Endodermal cell (in vitro differentiated cells): ENCODE results near the gene PNISR. TPM values are rescaled to one million over a fixed set of nuclear protein-coding genes. Genes with fewer than 3 reads are reported as not detected.
A peak's percentile ranks its signal among the peaks of the same experiment; 100 is the strongest.

ENCODE experiments used
- DNase-seq: peaks from one replicate; pipeline ENCODE4 v3.0.0-alpha.2; 2017
- H3K27ac ChIP-seq: 2 replicates; pipeline ENCODE4 v1.5.1; 2013; ENCODE audit warnings: mild to moderate bottlenecking, low read depth, low read length, moderate library complexity
- H3K27me3 ChIP-seq: 2 replicates; pipeline ENCODE4 v1.6.1; 2013; ENCODE audit warnings: mild to moderate bottlenecking, low read length, moderate library complexity; ENCODE audit not compliant: insufficient read depth, control insufficient read depth, poor library complexity, severe bottlenecking
- H3K36me3 ChIP-seq: 2 replicates; pipeline ENCODE4 v1.7.0; 2013; ENCODE audit warnings: mild to moderate bottlenecking, low read length, moderate library complexity; ENCODE audit not compliant: control insufficient read depth, insufficient read depth
- H3K4me1 ChIP-seq: one replicate; pipeline ENCODE4 v1.7.0; 2013; ENCODE audit warnings: low read length; ENCODE audit not compliant: control insufficient read depth, insufficient read depth
- H3K4me3 ChIP-seq: 2 replicates; pipeline ENCODE4 v1.5.1; 2013; ENCODE audit warnings: mild to moderate bottlenecking, low read length, moderate library complexity
- H3K9ac ChIP-seq: 2 replicates; pipeline ENCODE4 v1.6.1; 2013; ENCODE audit warnings: mild to moderate bottlenecking, low read length, moderate library complexity; ENCODE audit not compliant: poor library complexity, severe bottlenecking; ENCODE audit errors: extremely low read depth
- H3K9me3 ChIP-seq: 2 replicates; pipeline ENCODE4 v1.6.1; 2013; ENCODE audit warnings: mild to moderate bottlenecking, low read length, moderate library complexity; ENCODE audit not compliant: control insufficient read depth
- H3K27ac Mint-ChIP-seq: 2 replicates; pipeline ENCODE4 v1.8.0; 2020; ENCODE audit warnings: mixed read lengths
- H3K27me3 Mint-ChIP-seq: 2 replicates; pipeline ENCODE4 v1.8.0; 2021; ENCODE audit warnings: mild to moderate bottlenecking, mixed read lengths; ENCODE audit not compliant: insufficient read depth
- H3K36me3 Mint-ChIP-seq: 2 replicates; pipeline ENCODE4 v1.8.0; 2020; ENCODE audit warnings: low read depth, mixed read lengths
- H3K4me1 Mint-ChIP-seq: 2 replicates; pipeline ENCODE4 v1.8.0; 2020; ENCODE audit warnings: mixed read lengths
- H3K4me3 Mint-ChIP-seq: 2 replicates; pipeline ENCODE4 v1.8.0; 2020; ENCODE audit warnings: mild to moderate bottlenecking, moderate library complexity, mixed read lengths
- H3K9me3 Mint-ChIP-seq: 2 replicates; pipeline ENCODE4 v1.8.0; 2020; ENCODE audit warnings: mild to moderate bottlenecking, mixed read lengths
- CTCF ChIP-seq: fragments of 200-600 bp; sonication (generic); conservative IDR thresholded peaks from 2 replicates; pipeline ENCODE4 v1.5.0; 2021; ENCODE audit warnings: antibody characterized with exemption, mild to moderate bottlenecking
- WGBS, 2 experiments: methylation state at CpG; one replicate each; pipeline versions ENCODE4 v1.1.5 to v1.1.7; 2013; ENCODE audit warnings: missing lambda C conversion rate in 2 of 2, mixed read lengths in 1 of 2; ENCODE audit not compliant: insufficient coverage in 1 of 2, insufficient read length in 1 of 2; 5-methylcytosine and 5-hydroxymethylcytosine counted together
- total RNA-seq, 2 donors: library from RNA; stranded (reverse); fragmentation: NEBNext Ultra II Directional in 1 of 2; extraction: Animal tissue kit (Norgen Biotek cat#: 25700) in 1 of 2; gene quantifications; 2 replicates in 1 of 2; 3 replicates in 1 of 2; pipeline ENCODE4 v1.2.1, GENCODE V29; 2021

PNISR gene
- total RNA-seq, 2 donors from 2014 or later = 150 to 197 TPM

GRCh38 chr6:99434702-99435530 is 9.8 kb upstream of the PNISR start:
- Mint-ChIP-seq H3K27ac (no peak overlapping the region), H3K36me3 (peaks cover 7% of the 10 kb centered on the region), H3K9me3 (no peaks in the 10 kb centered on the region), H3K27me3 (no peaks in the 10 kb centered on the region), H3K4me3 (no peak overlapping the region), H3K4me1 (peaks cover 7% of the 10 kb centered on the region)
- Histone ChIP-seq H3K9me3 (no peaks in the 10 kb centered on the region), H3K9ac (no peak overlapping the region), H3K27me3 (no peaks in the 10 kb centered on the region), H3K27ac (no peak overlapping the region), H3K4me1 (no peaks in the 10 kb centered on the region), H3K4me3 (no peak overlapping the region), H3K36me3 (peaks cover 22% of the 10 kb centered on the region)
- DNase-seq = no peak
- no CpG with 5 or more reads among the region's 3 CpGs for WGBS, 2 experiments
- peak; percentile 82 for TF ChIP-seq CTCF

- Histone ChIP-seq H3K9me3 (no peaks in the 10 kb centered on the region), H3K36me3 (peaks cover 15% of the 10 kb centered on the region), H3K4me1 (no peaks in the 10 kb centered on the region), H3K4me3 (no peak overlapping the region), H3K27me3 (no peaks in the 10 kb centered on the region), H3K27ac (no peak overlapping the region), H3K9ac (no peak overlapping the region)
- H3K4me3 Mint-ChIP-seq = no peak overlapping the region
- no peak for DNase-seq
- no peaks in the 10 kb centered on the region for H3K27me3 Mint-ChIP-seq
- TF ChIP-seq CTCF = no peak
- peaks cover 7% of the 10 kb centered on the region for H3K36me3 Mint-ChIP-seq
- peaks cover 12% of the 10 kb centered on the region for H3K4me1 Mint-ChIP-seq
- no peaks in the 10 kb centered on the region for H3K9me3 Mint-ChIP-seq
- WGBS, 2 experiments = 87 to 89% methylated on average over 1 of the region's 2 CpGs
- H3K27ac Mint-ChIP-seq = no peak overlapping the region
These were observed 7.8 kb upstream of the PNISR start for GRCh38 chr6:99432877-99433276.

GRCh38 chr6:99431901-99432300 is 6.8 kb upstream of the PNISR start:
- no peak overlapping the region for H3K9ac ChIP-seq
- H3K36me3 ChIP-seq = peaks cover 13% of the 10 kb centered on the region
- H3K4me3 ChIP-seq = no peak overlapping the region
- Mint-ChIP-seq H3K36me3 (peaks cover 10% of the 10 kb centered on the region), H3K4me1 (peaks cover 17% of the 10 kb centered on the region), H3K4me3 (no peak overlapping the region), H3K27ac (no peak overlapping the region), H3K27me3 (no peaks in the 10 kb centered on the region), H3K9me3 (no peaks in the 10 kb centered on the region)
- no peak overlapping the region for H3K27ac ChIP-seq
- WGBS, 2 experiments = 98 to 100% methylated on average over 1 to 2 of the region's 2 CpGs
- H3K27me3 ChIP-seq = no peaks in the 10 kb centered on the region
- no peak for TF ChIP-seq CTCF
- no peak for DNase-seq
- H3K4me1 ChIP-seq = no peaks in the 10 kb centered on the region
- H3K9me3 ChIP-seq = no peaks in the 10 kb centered on the region
